Neural progenitor cell (in vitro differentiated cells): Measurements from ENCODE around the gene CLMP. TPM values are rescaled to one million over a fixed set of nuclear protein-coding genes. Genes with fewer than 3 reads are reported as not detected.

ENCODE experiments used
- DNase-seq: peaks from one replicate; pipeline ENCODE4 v3.0.0-alpha.2; 2016; ENCODE audit warnings: low spot score
- H2AFZ ChIP-seq: fragments of 200-600 bp; sonication (generic); replicated peaks from 2 replicates; pipeline ENCODE4 v1.6.1; 2016; ENCODE audit warnings: antibody characterized with exemption
- H3F3A ChIP-seq: fragments of 200-600 bp; sonication (generic); 2 replicates; pipeline ENCODE4 v1.6.1; 2016; ENCODE audit warnings: antibody characterized with exemption, low read depth
- H3K27ac ChIP-seq: fragments of 200-600 bp; sonication (generic); 2 replicates; pipeline ENCODE4 v1.5.1; 2016; ENCODE audit warnings: mild to moderate bottlenecking
- H3K27me3 ChIP-seq: fragments of 200-600 bp; sonication (generic); 2 replicates; pipeline ENCODE4 v1.6.1; 2016; ENCODE audit warnings: mild to moderate bottlenecking, moderate library complexity
- H3K36me3 ChIP-seq: fragments of 200-600 bp; sonication (generic); 2 replicates; pipeline ENCODE4 v1.5.1; 2016
- H3K4me1 ChIP-seq: fragments of 200-600 bp; sonication (generic); 2 replicates; pipeline ENCODE4 v1.6.1; 2016; ENCODE audit warnings: mixed run types
- H3K4me2 ChIP-seq: fragments of 200-600 bp; sonication (generic); 2 replicates; pipeline ENCODE4 v1.6.1; 2016
- H3K4me3 ChIP-seq: fragments of 200-600 bp; sonication (generic); 2 replicates; pipeline ENCODE4 v1.5.1; 2016
- H3K79me2 ChIP-seq: fragments of 200-600 bp; sonication (generic); 2 replicates; pipeline ENCODE4 v1.6.1; 2016; ENCODE audit warnings: low read depth
- H3K9ac ChIP-seq: fragments of 200-600 bp; sonication (generic); 2 replicates; pipeline ENCODE4 v1.6.1; 2016
- H3K9me3 ChIP-seq: fragments of 200-600 bp; sonication (generic); 2 replicates; pipeline ENCODE4 v1.5.1; 2016; ENCODE audit warnings: low read depth
- H4K20me1 ChIP-seq: fragments of 200-600 bp; sonication (generic); 2 replicates; pipeline ENCODE4 v1.6.1; 2016; ENCODE audit warnings: low read depth
- H3K27ac Mint-ChIP-seq: 3 replicates; pipeline ENCODE4 v1.8.0; 2021; ENCODE audit warnings: mixed read lengths
- H3K27me3 Mint-ChIP-seq: 2 replicates; pipeline ENCODE4 v1.8.0; 2022; ENCODE audit warnings: low read depth, mild to moderate bottlenecking, inconsistent platforms, moderate library complexity, mixed read lengths; ENCODE audit not compliant: insufficient read depth
- H3K36me3 Mint-ChIP-seq: 3 replicates; pipeline ENCODE4 v1.8.0; 2021; ENCODE audit warnings: mixed read lengths
- H3K4me1 Mint-ChIP-seq: 3 replicates; pipeline ENCODE4 v1.8.0; 2021; ENCODE audit warnings: mixed read lengths
- H3K4me3 Mint-ChIP-seq: 3 replicates; pipeline ENCODE4 v1.8.0; 2021; ENCODE audit warnings: mild to moderate bottlenecking, moderate library complexity, mixed read lengths
- H3K9me3 Mint-ChIP-seq: 3 replicates; pipeline ENCODE4 v1.8.0; 2020; ENCODE audit warnings: mixed read lengths
- EZH2 ChIP-seq: fragments of 200-600 bp; sonication (generic); IDR thresholded peaks from 2 replicates; pipeline ENCODE4 v1.6.1; 2017; ENCODE audit warnings: antibody characterized with exemption, mild to moderate bottlenecking, moderate library complexity
- EZH2phosphoT487 ChIP-seq: fragments of 200-600 bp; sonication (generic); IDR thresholded peaks from 2 replicates; pipeline ENCODE4 v1.6.1; 2017; ENCODE audit warnings: antibody characterized with exemption
- total RNA-seq: library from RNA; depleted of rRNA; stranded (reverse); fragments of >200 nt; gene quantifications from 2 replicates; pipeline ENCODE4 v1.2.3, GENCODE V29; 2015; ENCODE audit warnings: low replicate concordance
- TF ChIP-seq, protein P1 (sequence below): fragments of 200-600 bp; sonication (generic); IDR thresholded peaks from 2 replicates; pipeline ENCODE4 v1.5.1; 2017; ENCODE audit warnings: antibody characterized with exemption, mild to moderate bottlenecking

CLMP gene
- total RNA-seq, 1 donor from 2014 or later = 10.7 TPM

GRCh38 chr11:123196060-123196714 is 1.1 kb upstream of the CLMP start:
- H2AFZ ChIP-seq = peak overlapping the region; percentile 51
- H3K4me3 Mint-ChIP-seq = no peak overlapping the region
- H3K9me3 Mint-ChIP-seq = no peaks in the 10 kb centered on the region
- TF ChIP-seq EZH2 = peak; percentile 58
- TF ChIP-seq, protein P1, sequence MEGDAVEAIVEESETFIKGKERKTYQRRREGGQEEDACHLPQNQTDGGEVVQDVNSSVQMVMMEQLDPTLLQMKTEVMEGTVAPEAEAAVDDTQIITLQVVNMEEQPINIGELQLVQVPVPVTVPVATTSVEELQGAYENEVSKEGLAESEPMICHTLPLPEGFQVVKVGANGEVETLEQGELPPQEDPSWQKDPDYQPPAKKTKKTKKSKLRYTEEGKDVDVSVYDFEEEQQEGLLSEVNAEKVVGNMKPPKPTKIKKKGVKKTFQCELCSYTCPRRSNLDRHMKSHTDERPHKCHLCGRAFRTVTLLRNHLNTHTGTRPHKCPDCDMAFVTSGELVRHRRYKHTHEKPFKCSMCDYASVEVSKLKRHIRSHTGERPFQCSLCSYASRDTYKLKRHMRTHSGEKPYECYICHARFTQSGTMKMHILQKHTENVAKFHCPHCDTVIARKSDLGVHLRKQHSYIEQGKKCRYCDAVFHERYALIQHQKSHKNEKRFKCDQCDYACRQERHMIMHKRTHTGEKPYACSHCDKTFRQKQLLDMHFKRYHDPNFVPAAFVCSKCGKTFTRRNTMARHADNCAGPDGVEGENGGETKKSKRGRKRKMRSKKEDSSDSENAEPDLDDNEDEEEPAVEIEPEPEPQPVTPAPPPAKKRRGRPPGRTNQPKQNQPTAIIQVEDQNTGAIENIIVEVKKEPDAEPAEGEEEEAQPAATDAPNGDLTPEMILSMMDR = no peak
- no peaks in the 10 kb centered on the region for H3K79me2 ChIP-seq
- peaks cover 38% of the 10 kb centered on the region for H3K4me1 Mint-ChIP-seq
- H3K4me1 ChIP-seq = peaks cover 23% of the 10 kb centered on the region
- H3K4me3 ChIP-seq = peak overlapping the region; percentile 49
- peaks cover 6% of the 10 kb centered on the region for H3K27me3 Mint-ChIP-seq
- no peaks in the 10 kb centered on the region for H4K20me1 ChIP-seq
- H3K27ac Mint-ChIP-seq = no peak overlapping the region
- H3K4me2 ChIP-seq = peak overlapping the region; percentile 82
- H3K9ac ChIP-seq = no peak overlapping the region
- H3K9me3 ChIP-seq = no peaks in the 10 kb centered on the region
- H3K27me3 ChIP-seq = peaks cover 74% of the 10 kb centered on the region
- DNase-seq = peak; percentile 40
- H3K36me3 ChIP-seq = no peaks in the 10 kb centered on the region
- H3F3A ChIP-seq = peaks cover 8% of the 10 kb centered on the region
- H3K36me3 Mint-ChIP-seq = peaks cover 9% of the 10 kb centered on the region
- no peak overlapping the region for H3K27ac ChIP-seq

DNA sequence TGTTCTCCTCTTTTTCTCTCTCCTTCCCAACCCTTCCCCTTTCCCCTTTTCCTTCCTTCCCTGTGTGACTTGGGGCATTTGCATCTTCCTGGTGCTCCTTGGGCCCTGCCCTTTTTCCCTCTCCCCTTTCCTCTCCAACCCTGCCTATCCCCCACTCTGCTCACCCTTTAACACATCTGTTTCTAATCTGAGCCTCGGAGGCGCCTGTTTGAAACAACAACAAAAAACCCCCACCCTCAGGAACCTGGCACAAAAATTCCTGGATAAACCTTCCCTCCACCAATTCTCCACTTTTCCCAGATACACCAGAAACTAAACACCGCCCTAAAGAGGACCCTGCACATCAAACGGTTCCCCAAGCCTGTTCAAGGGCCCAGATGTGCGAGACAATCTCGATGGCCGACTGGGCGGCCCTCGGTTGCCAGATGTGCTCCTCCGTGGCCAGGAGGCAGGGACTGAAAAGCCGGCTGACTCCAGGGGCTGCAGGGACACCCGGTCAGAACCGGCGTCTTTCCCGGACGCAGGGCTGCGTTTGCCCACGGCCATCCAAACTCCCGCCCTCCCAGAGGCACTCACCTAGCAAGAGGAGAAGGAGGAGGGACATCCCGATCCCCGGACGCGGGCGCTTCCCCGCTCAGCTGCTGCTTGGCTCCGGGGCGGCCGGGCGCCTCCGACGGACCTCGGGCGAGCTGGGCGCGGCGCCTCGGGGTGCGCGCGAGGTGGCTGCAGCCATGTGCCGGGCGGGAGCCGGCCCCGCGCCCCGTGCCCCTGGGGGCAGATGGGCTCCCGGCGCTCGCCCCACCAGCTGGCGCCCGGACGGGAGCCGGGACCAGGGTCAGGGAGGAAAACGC is 486 bp downstream of the CLMP start:
- Mint-ChIP-seq H3K9me3 (no peaks in the 10 kb centered on the region), H3K36me3 (peaks cover 11% of the 10 kb centered on the region), H3K4me3 (peak overlapping the region; percentile 88), H3K27me3 (peaks cover 4% of the 10 kb centered on the region), H3K27ac (peak overlapping the region; percentile 92), H3K4me1 (peaks cover 32% of the 10 kb centered on the region)
- Histone ChIP-seq H3K9me3 (no peaks in the 10 kb centered on the region), H3F3A (peaks cover 8% of the 10 kb centered on the region), H3K9ac (no peak overlapping the region), H2AFZ (peak overlapping the region; percentile 51), H3K4me3 (peak overlapping the region; percentile 49), H3K4me2 (peak overlapping the region; percentile 82), H3K79me2 (no peaks in the 10 kb centered on the region), H3K27me3 (peaks cover 71% of the 10 kb centered on the region), H4K20me1 (no peaks in the 10 kb centered on the region), H3K36me3 (no peaks in the 10 kb centered on the region), H3K27ac (no peak overlapping the region), H3K4me1 (peaks cover 23% of the 10 kb centered on the region)
- TF ChIP-seq, protein P1 = no peak
- TF ChIP-seq EZH2phosphoT487 (peak; percentile 12), EZH2 (no peak)
- DNase-seq = peak; percentile 72

DNA sequence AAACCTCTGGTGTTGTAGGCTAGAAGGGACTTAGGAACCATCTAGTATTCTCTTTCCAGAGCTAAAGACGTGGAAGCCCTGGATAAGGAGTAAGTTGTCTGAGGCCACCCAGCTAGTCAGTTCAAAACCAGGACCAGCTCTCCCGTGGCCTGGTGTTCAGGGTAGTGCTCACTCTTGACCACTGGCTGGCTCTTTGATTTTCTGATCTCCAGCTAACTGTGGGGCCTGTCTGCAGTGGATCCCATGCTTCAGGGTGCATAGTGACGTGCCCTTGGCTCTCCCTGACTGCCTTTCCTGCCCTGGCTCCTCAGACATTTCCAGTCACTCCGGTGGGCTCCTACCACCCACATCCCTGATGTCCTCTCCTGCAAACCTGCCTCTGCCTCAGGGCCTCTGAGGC is 1.3 kb downstream of the CLMP start:
- Histone ChIP-seq H3K4me1 (peaks cover 28% of the 10 kb centered on the region), H3K4me2 (peak overlapping the region; percentile 82), H3K27ac (no peak overlapping the region), H4K20me1 (no peaks in the 10 kb centered on the region), H3F3A (peaks cover 14% of the 10 kb centered on the region), H3K27me3 (peaks cover 67% of the 10 kb centered on the region), H3K36me3 (no peaks in the 10 kb centered on the region), H3K4me3 (no peak overlapping the region), H3K9ac (no peak overlapping the region), H2AFZ (no peak overlapping the region), H3K79me2 (no peaks in the 10 kb centered on the region), H3K9me3 (no peaks in the 10 kb centered on the region)
- Mint-ChIP-seq H3K4me3 (peak overlapping the region; percentile 88), H3K36me3 (peaks cover 11% of the 10 kb centered on the region), H3K9me3 (no peaks in the 10 kb centered on the region), H3K4me1 (peaks cover 37% of the 10 kb centered on the region), H3K27ac (no peak overlapping the region), H3K27me3 (peaks cover 4% of the 10 kb centered on the region)
- no peak for DNase-seq
- TF ChIP-seq, protein P1 = no peak
- no peak for TF ChIP-seq EZH2phosphoT487
- TF ChIP-seq EZH2 = no peak
